Lower leg skin (tissue), 3 donors: Measurements from ENCODE around the gene UGT2B15.
"Not testable (repeated sequence)": the region's sequence is repeated elsewhere in the genome, so short reads cannot be mapped to it uniquely, and the experiment has no call there.

Experiments
- CTCF ChIP-seq, 3 donors: fragments of 450-650 bp; IDR thresholded peaks; one replicate each; pipeline ENCODE4 v1.5.1; 2016; ENCODE audit warnings: antibody characterized with exemption in 3 of 3, mild to moderate bottlenecking in 3 of 3, moderate library complexity in 2 of 3
- POLR2A ChIP-seq, 2 donors: fragments of 450-650 bp; IDR thresholded peaks; one replicate each; pipeline ENCODE4 v1.6.1; 2016 to 2017; ENCODE audit warnings: antibody characterized with exemption in 2 of 2, mild to moderate bottlenecking in 1 of 2, moderate library complexity in 1 of 2

- TF ChIP-seq CTCF, POLR2A (IDR thresholded peaks at IDR 0.05): not testable (repeated sequence)
These were observed 47.7 kb downstream of the UGT2B15 start for GRCh38 chr4:68622731-68623130.
